Astrocyte (in vitro differentiated cells and primary cell): Measurements from ENCODE around the gene ZSWIM4.

Experiments used
- EZH2 ChIP-seq: IDR thresholded peaks from 2 replicates; pipeline ENCODE4 v1.6.1; 2012; ENCODE audit warnings: mild to moderate bottlenecking, low read length, inconsistent platforms; ENCODE audit not compliant: insufficient read depth
- TF ChIP-seq, protein P1 (sequence below): IDR thresholded peaks from 2 replicates; pipeline ENCODE4 v1.5.1; 2011; ENCODE audit warnings: low read depth, mild to moderate bottlenecking, inconsistent platforms, low read length, moderate library complexity; ENCODE audit not compliant: insufficient read depth

DNA sequence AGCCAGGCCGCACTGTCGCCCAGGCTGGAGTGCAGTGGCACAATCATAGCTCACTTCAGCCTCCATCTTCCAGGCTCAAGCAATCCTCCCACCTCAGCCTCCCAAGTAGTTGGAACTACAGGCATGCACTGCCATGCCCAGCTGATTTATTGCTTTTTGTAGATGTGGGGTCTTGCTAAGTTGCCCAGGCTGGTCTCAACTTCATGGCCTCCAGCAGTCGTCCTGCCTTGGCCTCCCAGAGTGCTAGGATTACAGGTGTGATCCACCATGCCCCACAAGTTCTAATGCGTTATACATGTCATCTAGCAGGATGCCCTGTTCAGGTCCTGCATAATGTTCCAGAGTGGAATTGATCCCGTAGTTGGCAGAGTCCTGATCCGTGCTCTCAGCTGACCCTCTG is 16.4 kb upstream of the ZSWIM4 start:
- TF ChIP-seq, protein P1, sequence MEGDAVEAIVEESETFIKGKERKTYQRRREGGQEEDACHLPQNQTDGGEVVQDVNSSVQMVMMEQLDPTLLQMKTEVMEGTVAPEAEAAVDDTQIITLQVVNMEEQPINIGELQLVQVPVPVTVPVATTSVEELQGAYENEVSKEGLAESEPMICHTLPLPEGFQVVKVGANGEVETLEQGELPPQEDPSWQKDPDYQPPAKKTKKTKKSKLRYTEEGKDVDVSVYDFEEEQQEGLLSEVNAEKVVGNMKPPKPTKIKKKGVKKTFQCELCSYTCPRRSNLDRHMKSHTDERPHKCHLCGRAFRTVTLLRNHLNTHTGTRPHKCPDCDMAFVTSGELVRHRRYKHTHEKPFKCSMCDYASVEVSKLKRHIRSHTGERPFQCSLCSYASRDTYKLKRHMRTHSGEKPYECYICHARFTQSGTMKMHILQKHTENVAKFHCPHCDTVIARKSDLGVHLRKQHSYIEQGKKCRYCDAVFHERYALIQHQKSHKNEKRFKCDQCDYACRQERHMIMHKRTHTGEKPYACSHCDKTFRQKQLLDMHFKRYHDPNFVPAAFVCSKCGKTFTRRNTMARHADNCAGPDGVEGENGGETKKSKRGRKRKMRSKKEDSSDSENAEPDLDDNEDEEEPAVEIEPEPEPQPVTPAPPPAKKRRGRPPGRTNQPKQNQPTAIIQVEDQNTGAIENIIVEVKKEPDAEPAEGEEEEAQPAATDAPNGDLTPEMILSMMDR, result no peak
- no peak for TF ChIP-seq EZH2
